ENCODE measurements around the gene OTUD7B. TPM values are rescaled to one million over a fixed set of nuclear protein-coding genes. Genes with fewer than 3 reads are reported as not detected.
"Not testable (repeated sequence)": the region's sequence is repeated elsewhere in the genome, so short reads cannot be mapped to it uniquely, and the experiment has no call there.

Gene OTUD7B
- 4.8 TPM for polyA plus RNA-seq (2012; ENCODE audit: low read depth, missing spikeins)

DNA sequence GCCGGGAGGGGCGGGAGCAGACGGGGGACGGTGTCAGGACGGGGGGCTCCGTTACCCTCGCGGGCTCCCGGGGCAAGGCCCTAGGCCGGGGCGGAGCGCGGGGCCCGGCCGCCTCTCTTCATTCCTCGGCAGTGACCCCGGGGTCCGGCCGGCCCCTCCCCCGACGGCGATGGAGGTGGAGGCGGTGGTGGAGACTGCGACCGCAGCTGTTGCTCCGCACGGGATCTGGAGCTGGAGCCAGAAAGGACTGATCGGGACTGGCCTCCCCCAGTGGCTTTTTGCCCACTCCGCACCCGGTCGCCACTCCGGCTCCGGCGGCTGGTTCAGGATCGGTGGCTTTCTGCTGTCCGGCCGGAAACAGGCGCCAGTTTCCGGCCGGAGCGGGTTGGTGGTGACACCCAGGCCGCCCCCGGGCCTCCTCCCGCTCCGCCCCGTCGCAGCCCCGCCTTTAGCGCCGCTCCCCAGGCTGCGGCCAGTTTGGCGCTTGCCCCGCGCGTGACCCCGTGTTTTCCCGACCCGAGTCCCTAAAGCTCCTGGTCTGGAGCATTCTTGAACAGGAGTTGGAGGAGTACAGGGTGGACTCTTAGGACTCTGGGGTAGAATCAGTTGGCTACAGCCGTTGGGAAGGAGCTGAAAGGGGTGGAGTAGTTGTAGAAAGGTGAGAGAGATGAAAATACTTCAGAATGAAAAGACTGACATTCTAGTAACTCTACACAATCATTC, at the start of gene OTUD7B:
Gene OTUD7B (minus strand): TSS at position 334 of the 723 bp plus-strand sequence. CDS start 33,216 bp downstream, outside the sequence.
- TF ChIP-seq POLR2A (IDR thresholded peaks at IDR 0.05; ENCODE audit: low read depth, low read length) (peak; percentile 76), PAX5 (IDR thresholded peaks at IDR 0.05; ENCODE audit: insufficient read depth, low read length, severe bottlenecking) (peak; percentile 97), POLR2AphosphoS5 (IDR thresholded peaks at IDR 0.05; ENCODE audit: low read depth, low read length) (peak; percentile 77; the same call in 1 of the 2 replicates), SPI1 (IDR thresholded peaks at IDR 0.05; ENCODE audit: low read depth, low read length) (no peak), POU2F2 (IDR thresholded peaks at IDR 0.05; ENCODE audit: low read depth, low read length) (peak; percentile 63; the same call in 1 of the 2 replicates), TAF1 (IDR thresholded peaks at IDR 0.05; ENCODE audit: low read depth, low read length) (peak; percentile 64)
- peak; percentile 91 for FAIRE-seq
- peak; percentile 66 for DNase-seq (ENCODE audit: insufficient read length, low spot score)

DNA sequence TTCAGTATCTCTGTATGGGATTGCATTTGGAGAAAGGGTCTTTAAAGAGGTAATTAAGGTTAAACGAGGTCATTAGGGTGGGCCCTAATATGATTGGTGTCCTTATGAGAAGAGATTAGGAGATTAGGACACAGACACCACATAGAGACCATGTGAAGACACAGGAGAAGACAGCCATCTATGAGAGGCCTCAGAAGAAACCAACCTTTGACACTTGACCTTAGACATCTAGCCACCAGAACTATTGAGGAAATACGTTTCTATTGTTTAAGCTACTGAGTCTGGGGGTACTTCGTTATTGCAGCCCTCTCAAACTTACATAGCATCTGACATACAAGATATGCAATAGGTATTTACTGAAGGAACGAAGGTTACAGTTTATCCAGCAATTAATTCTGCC, 49.7 kb upstream of the OTUD7B start:
- FAIRE-seq (no peak), DNase-seq (ENCODE audit: insufficient read length, low spot score) (no peak)
- no peak for TF ChIP-seq POLR2A (IDR thresholded peaks at IDR 0.05; ENCODE audit: low read depth, low read length)
- TF ChIP-seq POU2F2 (IDR thresholded peaks at IDR 0.05; ENCODE audit: low read depth, low read length): no peak
- TF ChIP-seq TAF1 (IDR thresholded peaks at IDR 0.05; ENCODE audit: low read depth, low read length): no peak
- TF ChIP-seq SPI1 (IDR thresholded peaks at IDR 0.05; ENCODE audit: low read depth, low read length): no peak
- TF ChIP-seq POLR2AphosphoS5 (IDR thresholded peaks at IDR 0.05; ENCODE audit: low read depth, low read length): no peak
- no peak for TF ChIP-seq PAX5 (IDR thresholded peaks at IDR 0.05; ENCODE audit: insufficient read depth, low read length, severe bottlenecking)

DNA sequence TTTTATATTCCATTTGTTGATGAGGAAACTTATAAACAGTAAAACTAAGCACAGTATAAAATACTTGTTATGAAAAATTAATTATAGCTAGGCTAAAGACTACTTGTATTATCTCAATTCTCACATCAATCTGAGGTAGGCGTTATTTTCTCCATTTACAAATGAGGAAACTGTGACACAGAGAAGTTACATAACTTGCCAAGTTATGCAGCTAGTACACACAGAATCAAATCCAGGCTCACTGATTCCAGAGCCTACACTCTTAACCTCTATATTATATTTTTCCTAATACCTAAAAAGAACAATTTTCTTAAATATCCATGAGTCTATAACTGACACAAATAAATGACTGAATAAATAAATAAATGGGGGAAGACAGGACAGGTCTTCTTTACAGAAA, 45.9 kb upstream of the OTUD7B start:
- DNase-seq (ENCODE audit: insufficient read length, low spot score): no peak
- FAIRE-seq: no peak
- TF ChIP-seq POU2F2 (IDR thresholded peaks at IDR 0.05; ENCODE audit: low read depth, low read length) (no peak), PAX5 (IDR thresholded peaks at IDR 0.05; ENCODE audit: insufficient read depth, low read length, severe bottlenecking) (no peak), SPI1 (IDR thresholded peaks at IDR 0.05; ENCODE audit: low read depth, low read length) (no peak), POLR2A (IDR thresholded peaks at IDR 0.05; ENCODE audit: low read depth, low read length) (no peak), TAF1 (IDR thresholded peaks at IDR 0.05; ENCODE audit: low read depth, low read length) (no peak), POLR2AphosphoS5 (IDR thresholded peaks at IDR 0.05; ENCODE audit: low read depth, low read length) (no peak)

DNA sequence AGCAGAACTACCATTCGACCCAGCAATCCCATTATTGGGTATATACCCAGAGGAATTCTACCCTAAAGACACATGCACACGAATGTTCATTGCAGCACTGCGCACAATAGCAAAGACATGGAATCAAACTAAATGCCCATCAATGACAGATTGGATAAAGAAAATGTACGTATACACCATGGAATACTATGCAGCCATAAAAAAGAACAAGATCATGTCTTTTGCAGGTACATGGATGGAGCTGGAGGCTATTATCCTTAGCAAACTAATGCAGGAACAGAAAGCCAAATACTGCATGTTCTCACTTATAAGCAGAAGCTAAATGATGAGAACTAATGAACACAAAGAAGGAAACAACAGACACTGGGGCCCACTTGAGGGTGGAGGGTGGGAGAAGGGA, 45.0 kb upstream of the OTUD7B start:
- FAIRE-seq; DNase-seq (ENCODE audit: insufficient read length, low spot score): not testable (repeated sequence)

DNA sequence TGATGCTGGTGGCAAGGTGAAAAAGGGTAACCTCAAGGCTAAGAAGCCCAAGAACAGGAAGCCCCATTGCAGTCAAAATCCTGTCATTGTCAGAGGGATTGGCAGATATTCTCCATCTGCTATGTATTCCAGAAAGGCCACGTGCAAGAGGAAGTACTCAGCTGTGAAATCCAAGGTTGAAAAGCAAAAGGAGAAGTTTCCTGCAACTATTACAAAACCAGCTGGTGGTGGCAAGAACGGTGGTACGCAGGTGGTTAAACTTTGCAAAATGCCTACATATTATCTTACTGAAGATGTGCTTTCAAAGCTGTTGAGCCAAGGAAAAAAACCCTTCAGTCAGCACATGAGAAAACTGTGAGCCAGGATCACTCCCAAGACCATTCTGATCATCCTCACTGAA, 43.4 kb upstream of the OTUD7B start:
- no peak for DNase-seq (ENCODE audit: insufficient read length, low spot score)
- FAIRE-seq: peak; percentile 61
- TF ChIP-seq POLR2A (IDR thresholded peaks at IDR 0.05; ENCODE audit: low read depth, low read length) (no peak), POU2F2 (IDR thresholded peaks at IDR 0.05; ENCODE audit: low read depth, low read length) (no peak), POLR2AphosphoS5 (IDR thresholded peaks at IDR 0.05; ENCODE audit: low read depth, low read length) (no peak), PAX5 (IDR thresholded peaks at IDR 0.05; ENCODE audit: insufficient read depth, low read length, severe bottlenecking) (no peak), SPI1 (IDR thresholded peaks at IDR 0.05; ENCODE audit: low read depth, low read length) (no peak), TAF1 (IDR thresholded peaks at IDR 0.05; ENCODE audit: low read depth, low read length) (no peak)

DNA sequence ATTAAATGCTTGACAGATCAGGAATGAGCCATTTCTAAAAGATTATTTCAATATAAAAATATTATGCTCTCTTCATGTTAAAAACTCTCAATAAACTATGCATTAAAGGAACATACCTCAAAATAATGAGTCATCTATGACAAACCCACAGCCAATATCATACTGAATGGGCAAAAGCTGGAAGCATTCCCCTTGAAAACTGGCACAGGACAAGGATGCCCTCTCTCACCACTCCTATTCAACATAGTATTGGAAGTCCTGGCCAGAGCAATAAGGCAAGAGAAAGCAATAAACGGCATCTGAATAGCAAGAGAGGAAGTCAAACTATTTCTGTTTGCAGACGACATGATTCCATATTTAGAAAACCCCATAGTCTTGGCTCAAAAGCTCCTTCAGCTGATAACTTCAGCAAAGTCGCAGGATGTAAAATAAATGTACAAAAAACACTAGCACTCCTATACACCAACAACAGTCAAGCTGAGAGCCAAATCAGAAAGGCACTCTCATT, 41.4 kb upstream of the OTUD7B start:
- FAIRE-seq: peak; percentile 57
- peak; percentile 65 for TF ChIP-seq SPI1 (IDR thresholded peaks at IDR 0.05; ENCODE audit: low read depth, low read length)
- not testable (repeated sequence) for DNase-seq (ENCODE audit: insufficient read length, low spot score)

DNA sequence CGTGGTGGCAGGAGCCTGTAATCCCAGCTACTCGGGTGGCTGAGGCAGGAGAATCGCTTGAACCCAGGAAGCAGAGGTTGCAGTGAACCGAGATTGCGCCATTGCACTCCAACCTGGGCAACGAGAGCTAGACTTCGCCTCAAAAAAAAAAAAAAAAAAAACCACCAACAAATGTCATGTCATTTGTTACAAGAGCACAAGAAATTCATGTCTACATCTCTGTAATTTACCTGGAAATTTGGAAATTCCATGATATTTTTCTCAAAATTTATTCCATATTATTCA, 40.5 kb upstream of the OTUD7B start:
- TF ChIP-seq POLR2A (IDR thresholded peaks at IDR 0.05; ENCODE audit: low read depth, low read length) (no peak), SPI1 (IDR thresholded peaks at IDR 0.05; ENCODE audit: low read depth, low read length) (no peak), POLR2AphosphoS5 (IDR thresholded peaks at IDR 0.05; ENCODE audit: low read depth, low read length) (no peak), POU2F2 (IDR thresholded peaks at IDR 0.05; ENCODE audit: low read depth, low read length) (no peak), PAX5 (IDR thresholded peaks at IDR 0.05; ENCODE audit: insufficient read depth, low read length, severe bottlenecking) (no peak), TAF1 (IDR thresholded peaks at IDR 0.05; ENCODE audit: low read depth, low read length) (no peak)
- no peak for DNase-seq (ENCODE audit: insufficient read length, low spot score)
- no peak for FAIRE-seq

DNA sequence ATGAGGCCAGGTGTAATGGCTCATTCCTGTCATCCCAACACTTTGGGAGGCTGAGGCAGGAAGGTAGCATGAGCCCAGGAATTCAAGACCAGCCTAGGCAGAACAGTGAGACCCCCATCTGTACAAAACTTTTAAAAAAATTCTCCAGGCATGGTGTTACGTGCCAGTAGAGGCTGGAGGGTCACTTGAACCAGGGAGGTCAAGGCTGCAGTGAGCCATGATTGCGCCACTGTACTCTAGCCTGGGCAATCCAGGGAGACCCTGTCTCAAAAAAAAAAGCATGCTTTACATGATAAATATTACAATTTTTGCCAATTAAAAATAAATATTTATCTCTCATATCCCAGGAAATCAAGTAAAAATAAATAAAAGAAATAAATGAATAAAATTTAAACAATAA, 39.4 kb upstream of the OTUD7B start:
- TF ChIP-seq TAF1 (IDR thresholded peaks at IDR 0.05; ENCODE audit: low read depth, low read length): no peak
- TF ChIP-seq SPI1 (IDR thresholded peaks at IDR 0.05; ENCODE audit: low read depth, low read length): no peak
- no peak for TF ChIP-seq POLR2A (IDR thresholded peaks at IDR 0.05; ENCODE audit: low read depth, low read length)
- TF ChIP-seq POU2F2 (IDR thresholded peaks at IDR 0.05; ENCODE audit: low read depth, low read length): no peak
- TF ChIP-seq POLR2AphosphoS5 (IDR thresholded peaks at IDR 0.05; ENCODE audit: low read depth, low read length): no peak
- no peak for FAIRE-seq
- no peak for DNase-seq (ENCODE audit: insufficient read length, low spot score)

DNA sequence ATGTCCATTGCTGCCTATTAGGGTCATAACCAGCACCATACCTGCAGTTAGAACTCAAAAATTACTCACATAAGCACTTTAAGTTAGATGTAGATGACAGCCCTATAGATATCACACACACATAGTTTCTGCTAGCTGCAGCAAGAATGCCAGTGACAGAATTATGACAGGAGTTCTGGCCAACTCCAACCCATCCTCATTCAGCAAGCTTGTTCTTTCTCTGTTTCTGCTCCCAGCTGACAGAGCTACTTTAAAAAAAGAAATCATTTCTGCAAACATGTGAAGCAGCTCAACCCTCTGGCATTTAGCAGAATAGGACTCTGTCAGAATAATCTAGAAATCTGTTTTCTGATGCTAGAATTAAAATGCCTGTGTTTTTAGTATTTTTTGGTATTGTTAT, 23.8 kb upstream of the OTUD7B start:
- no peak for DNase-seq (ENCODE audit: insufficient read length, low spot score)
- no peak for TF ChIP-seq POU2F2 (IDR thresholded peaks at IDR 0.05; ENCODE audit: low read depth, low read length)
- no peak for TF ChIP-seq PAX5 (IDR thresholded peaks at IDR 0.05; ENCODE audit: insufficient read depth, low read length, severe bottlenecking)
- no peak for TF ChIP-seq POLR2A (IDR thresholded peaks at IDR 0.05; ENCODE audit: low read depth, low read length)
- TF ChIP-seq TAF1 (IDR thresholded peaks at IDR 0.05; ENCODE audit: low read depth, low read length): no peak
- no peak for TF ChIP-seq POLR2AphosphoS5 (IDR thresholded peaks at IDR 0.05; ENCODE audit: low read depth, low read length)
- no peak for TF ChIP-seq SPI1 (IDR thresholded peaks at IDR 0.05; ENCODE audit: low read depth, low read length)
- FAIRE-seq: no peak

DNA sequence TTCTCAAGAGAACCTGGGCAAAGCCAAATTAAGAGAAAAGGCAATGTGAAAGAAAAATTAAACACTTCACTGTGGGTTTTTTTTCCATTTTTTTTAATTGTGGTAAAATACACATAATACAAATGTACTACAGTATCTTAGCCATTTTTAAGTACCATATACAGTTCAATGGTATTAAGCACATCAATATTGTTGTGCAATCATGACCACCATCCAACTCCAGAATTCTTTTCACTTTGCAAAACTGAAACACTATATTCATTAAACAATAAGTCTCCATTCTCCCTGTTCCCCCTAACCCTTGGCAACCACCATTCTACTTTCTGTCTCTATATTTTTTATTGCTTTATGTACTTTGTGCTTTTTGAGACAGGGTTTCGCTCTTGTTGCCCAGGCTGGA, 17.8 kb upstream of the OTUD7B start:
- DNase-seq (ENCODE audit: insufficient read length, low spot score) (no peak), FAIRE-seq (no peak)
- TF ChIP-seq SPI1 (IDR thresholded peaks at IDR 0.05; ENCODE audit: low read depth, low read length) (no peak), POLR2A (IDR thresholded peaks at IDR 0.05; ENCODE audit: low read depth, low read length) (no peak), POU2F2 (IDR thresholded peaks at IDR 0.05; ENCODE audit: low read depth, low read length) (no peak), PAX5 (IDR thresholded peaks at IDR 0.05; ENCODE audit: insufficient read depth, low read length, severe bottlenecking) (no peak), TAF1 (IDR thresholded peaks at IDR 0.05; ENCODE audit: low read depth, low read length) (no peak), POLR2AphosphoS5 (IDR thresholded peaks at IDR 0.05; ENCODE audit: low read depth, low read length) (no peak)
